Spleen (tissue), 7 donors: ENCODE results near the gene CPA2.

Experiments used
- CTCF ChIP-seq, 11 experiments: fragments of 200-600 bp in 7 of 11; fragments of 450-650 bp in 4 of 11; sonication (generic) in 4 of 11; IDR thresholded peaks in 8 of 11; conservative IDR thresholded peaks in 3 of 11; 1 replicate in 7 of 11; 2 replicates in 4 of 11; pipeline versions ENCODE4 v1.4.0 to v1.8.0; 2016 to 2021; ENCODE audit warnings: antibody characterized with exemption in 11 of 11, inconsistent platforms in 4 of 11, mild to moderate bottlenecking in 1 of 11
- POLR2A ChIP-seq, 3 donors: fragments of 450-650 bp; IDR thresholded peaks; one replicate each; pipeline ENCODE4 v1.5.1; 2017; ENCODE audit warnings: antibody characterized with exemption in 3 of 3, mild to moderate bottlenecking in 1 of 3
- POLR2AphosphoS5 ChIP-seq, 3 donors: sonication (generic); formaldehyde crosslinking; IDR thresholded peaks; one replicate each; pipeline ENCODE4 v1.5.1; 2017; ENCODE audit warnings: antibody characterized with exemption in 3 of 3
- donor health status: DM: no; HTN: no; CAD: no; lungs with moderate emphysema.
- donor health status: DM: no; HTN: no; CAD: no.
- donor health status: DM: no; HTN: no; CAD: no.

GRCh38 chr7:130314305-130314704 is 47.6 kb downstream of the CPA2 start:
- TF ChIP-seq CTCF (IDR thresholded peaks at IDR 0.05 in 8 of 11, conservative IDR thresholded peaks at IDR 0.05 in 3 of 11) (no peak), POLR2AphosphoS5 (IDR thresholded peaks at IDR 0.05) (peak in 1 of 3 donors; percentile 87), POLR2A (IDR thresholded peaks at IDR 0.05) (peak in 1 of 3 donors; percentile 26)
